Mesenteric fat pad (tissue), 1 donor: ENCODE data around the gene SEPTIN5. TPM values are rescaled to one million over a fixed set of nuclear protein-coding genes. Genes with fewer than 3 reads are reported as not detected.
"Not testable (repeated sequence)": the region's sequence is repeated elsewhere in the genome, so short reads cannot be mapped to it uniquely, and the experiment has no call there.

Experiments used
- DNase-seq: peaks from one replicate; pipeline ENCODE4 v3.0.0-alpha.2; 2020; ENCODE audit warnings: low spot score
- long read RNA-seq: library from polyadenylated mRNA; unstranded; transcript quantifications from one replicate; pipeline ENCODE4 v2.0.0, GENCODE V29; 2020
- total RNA-seq: library from RNA; stranded (reverse); fragmentation: NEBNext Ultra II Directional; extraction: Animal tissue kit (Norgen Biotek cat#: 25700); gene quantifications from one replicate; pipeline ENCODE4 v1.2.1, GENCODE V29; 2021
- donor health status: DM: yes; HTN: yes; CAD: no.

The SEPTIN5 gene
- total RNA-seq = 7.0 TPM
- long read RNA-seq, transcript SEPT5-201 (11 exons, 1,588 nt) = major isoform, 17 of 18 reads
- long read RNA-seq, partial matches to known transcripts = 0 of 18 reads
- long read RNA-seq, other reads (novel, unspliced or antisense) = 1 of 18 reads

DNA sequence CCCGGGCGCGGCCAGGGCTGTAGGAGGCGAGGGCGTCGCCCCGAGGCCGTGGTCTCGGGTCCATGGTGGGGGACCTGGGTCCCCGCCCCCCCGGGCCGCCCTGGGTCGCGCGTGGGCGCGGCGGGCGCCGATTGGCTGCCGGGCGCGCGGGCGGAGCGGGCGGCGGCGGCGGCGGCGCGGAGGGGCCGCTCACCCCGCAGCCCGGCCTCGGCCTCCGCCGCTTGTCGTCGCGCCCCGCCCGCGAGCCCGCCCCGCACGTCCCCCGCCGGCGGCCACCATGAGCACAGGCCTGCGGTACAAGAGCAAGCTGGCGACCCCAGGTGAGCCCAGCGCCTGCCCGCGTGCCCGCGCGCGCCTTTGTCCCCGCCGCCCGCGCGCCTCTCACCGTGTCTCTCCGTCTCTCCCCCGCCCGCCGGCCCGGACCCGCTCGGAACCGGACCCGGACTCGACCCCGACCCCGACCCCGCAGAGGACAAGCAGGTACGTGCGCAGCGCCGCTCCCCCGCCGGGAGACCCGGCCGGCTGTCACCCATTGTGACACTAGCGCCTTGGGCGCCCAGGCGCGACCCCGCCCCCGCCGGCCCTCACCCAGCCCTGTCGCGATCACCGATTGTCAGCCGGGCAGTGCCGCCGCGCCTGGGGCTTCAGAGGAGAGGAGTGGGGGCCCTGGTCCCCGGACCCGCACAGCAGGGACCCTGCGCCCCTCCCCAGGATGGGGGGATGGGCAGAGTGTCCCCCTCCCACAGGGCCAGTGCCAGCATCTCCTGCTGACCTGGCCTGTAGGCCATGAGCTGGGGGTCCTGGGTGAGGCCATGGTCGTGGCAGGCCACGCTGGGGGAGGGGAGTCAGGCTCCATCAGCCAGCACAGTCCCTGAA, at the start of gene SEPTIN5:
TSS of gene SEPTIN5 (plus strand) at position 192 of the 876 bp plus-strand sequence. CDS start at position 278, 86 bp downstream.
- no peak for DNase-seq

GRCh38 chr22:19664951-19665783, 49.1 kb upstream of the SEPTIN5 start:
- DNase-seq = no peak

- DNase-seq = no peak
These were observed 48.3 kb upstream of the SEPTIN5 start for GRCh38 chr22:19665784-19666672.

DNA sequence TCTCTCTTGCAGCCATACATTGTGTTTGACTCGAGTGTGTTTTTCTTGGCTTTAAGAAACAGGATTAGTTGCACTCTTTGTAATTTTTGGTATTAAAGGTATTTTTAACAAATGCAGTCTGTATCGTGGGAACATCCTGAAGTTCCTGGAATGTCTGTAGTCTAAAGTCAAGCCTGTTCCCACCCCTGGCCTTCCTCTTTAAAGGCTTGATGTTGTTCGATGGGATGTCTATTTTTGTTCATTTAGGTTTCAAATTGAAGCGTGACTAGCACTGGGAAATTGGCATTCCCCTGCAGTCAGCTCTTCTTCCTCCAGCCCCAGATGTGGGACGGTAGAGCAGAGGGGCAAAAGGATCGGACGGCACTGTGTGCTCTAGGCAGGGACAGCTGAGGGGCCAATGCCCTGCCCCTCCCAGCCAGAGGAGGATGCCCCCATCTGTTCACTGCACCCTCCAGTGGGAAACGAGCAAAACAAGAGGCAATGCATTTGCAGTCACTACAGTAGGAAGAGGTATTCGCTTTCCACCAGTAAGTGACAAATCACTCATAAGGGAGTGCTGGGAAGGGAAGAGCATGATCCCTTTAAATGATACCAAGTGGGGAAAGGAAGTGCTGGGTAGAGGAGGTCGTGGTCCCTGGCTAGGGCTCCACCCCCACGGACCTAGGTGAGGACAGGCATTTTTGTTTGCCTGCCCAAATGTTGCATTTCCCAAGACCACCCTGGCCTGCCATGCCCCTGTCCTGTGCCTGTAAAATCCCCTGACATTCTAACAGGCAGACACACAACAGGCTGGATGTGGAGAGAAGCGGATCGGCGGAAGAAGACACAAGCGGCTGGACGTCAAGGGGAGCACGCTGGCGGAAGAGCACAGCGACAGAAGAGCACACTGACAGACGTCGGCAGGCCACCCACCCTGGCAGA, 47.4 kb upstream of the SEPTIN5 start:
- no peak for DNase-seq

- peak; percentile 88 for DNase-seq
These were observed 46.2 kb upstream of the SEPTIN5 start for GRCh38 chr22:19667872-19668740.

GRCh38 chr22:19668748-19669147, 45.6 kb upstream of the SEPTIN5 start:
- DNase-seq = no peak

GRCh38 chr22:19669570-19669969, 44.7 kb upstream of the SEPTIN5 start:
- DNase-seq = peak; percentile 33

DNA sequence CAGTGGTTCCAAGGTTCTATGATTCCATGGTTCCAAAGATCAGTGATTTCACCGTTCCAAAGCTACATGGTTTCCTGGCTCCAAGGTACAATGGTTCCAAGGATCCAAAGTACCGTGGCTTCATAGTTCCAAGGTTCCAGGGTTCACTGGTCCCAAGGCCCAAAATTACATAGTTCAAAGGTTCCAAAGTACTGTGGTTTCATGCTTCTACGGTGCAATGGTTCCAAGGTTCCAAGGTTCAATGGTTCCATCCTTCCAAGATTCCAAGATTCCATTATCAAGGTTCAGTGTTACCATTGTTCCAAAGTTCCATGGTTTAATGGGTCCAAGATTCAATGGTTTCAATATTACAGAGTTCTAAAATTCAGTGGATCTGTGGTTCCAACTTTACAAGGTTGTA, 43.0 kb upstream of the SEPTIN5 start:
- no peak for DNase-seq

DNA sequence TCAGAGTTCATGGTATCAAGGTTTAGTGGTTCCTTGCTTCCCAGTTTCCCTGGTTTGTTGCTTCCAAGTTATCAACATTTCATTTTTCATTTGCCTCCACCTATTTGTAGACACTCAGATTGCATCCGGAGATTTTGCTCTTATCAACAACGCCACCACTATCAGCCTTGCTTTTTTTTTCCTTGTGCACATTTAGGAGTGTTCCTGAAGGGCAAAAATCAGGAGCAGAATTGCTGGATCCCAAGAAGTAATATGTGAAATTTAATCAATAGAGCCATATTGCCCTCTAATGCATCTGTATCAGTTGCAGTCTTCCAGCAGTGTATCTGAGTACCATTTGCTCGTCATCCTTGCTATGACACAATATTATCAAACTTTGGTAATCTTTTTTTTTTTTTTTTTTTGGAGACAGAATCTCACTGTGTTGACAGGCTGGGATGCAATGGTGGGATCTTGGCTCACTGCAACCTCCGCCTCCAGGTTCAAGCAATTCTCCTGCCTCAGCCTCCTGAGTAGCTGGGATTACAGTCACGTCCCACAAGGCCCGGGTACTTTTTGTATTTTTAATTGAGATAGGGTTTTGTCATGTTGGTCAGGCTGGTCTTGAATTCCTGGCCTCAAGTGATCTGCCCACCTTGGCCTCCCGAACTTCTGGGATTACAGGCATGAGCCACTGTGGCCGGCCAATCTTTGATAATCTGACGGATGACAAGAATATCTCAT, 42.1 kb upstream of the SEPTIN5 start:
- DNase-seq = no peak

DNA sequence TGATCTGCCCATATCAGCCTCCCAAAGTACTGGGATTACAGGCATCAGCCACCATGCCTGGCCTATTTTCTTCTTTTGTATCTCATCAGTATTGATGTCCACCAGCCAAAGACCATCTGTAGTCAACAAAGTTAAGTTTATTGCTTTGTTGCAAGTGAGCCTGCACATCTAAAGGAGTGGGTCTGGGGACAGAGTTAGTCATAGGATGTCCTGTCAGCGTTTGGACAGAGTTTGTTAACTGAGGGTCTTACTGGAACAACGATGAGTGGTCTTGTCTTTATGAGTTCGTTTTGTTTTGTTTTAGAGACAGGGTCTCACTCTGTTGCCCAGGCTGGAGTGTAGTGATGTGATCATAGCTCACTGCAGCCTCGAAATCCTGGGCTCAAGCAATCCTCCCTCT, 40.6 kb upstream of the SEPTIN5 start:
- DNase-seq = peak; percentile 24

DNA sequence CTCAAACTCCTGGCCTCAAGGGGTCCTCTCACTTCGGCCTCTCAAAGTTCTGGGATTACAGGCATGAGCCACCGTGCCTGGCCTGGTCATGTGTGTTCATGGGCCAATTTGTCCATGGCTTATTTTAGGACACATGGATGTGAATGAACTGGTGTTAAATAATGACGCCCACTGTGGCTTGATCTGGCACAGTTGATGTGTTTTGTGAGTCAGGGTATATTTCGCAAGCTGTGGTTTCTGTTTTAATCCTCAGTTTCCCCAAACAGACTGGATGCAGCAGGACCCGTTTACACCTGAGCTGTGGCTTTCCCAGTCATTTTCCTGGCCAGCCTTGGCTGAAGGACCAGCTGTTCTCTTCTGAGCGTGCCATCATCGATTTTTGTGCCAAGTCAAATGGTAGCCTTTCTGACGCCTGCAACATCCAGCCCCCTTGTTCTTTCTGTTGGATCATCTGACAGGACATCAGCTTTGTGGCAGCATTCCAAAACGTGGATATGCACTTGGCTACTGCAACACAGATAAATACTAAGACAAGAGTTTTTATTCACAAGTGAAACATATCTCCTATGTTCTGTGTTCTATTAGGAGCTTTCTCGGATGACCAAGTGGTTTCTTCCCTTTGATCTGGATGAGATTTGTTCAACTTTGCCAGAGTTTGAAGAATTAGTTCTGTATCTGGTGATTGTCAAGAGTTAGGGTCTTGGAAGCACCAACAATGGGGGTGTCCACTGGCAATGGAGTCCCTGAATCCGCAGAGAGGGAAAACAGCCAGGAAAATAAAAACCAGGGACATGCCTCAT, 40.0 kb upstream of the SEPTIN5 start:
- DNase-seq = peak; percentile 49

- peak; percentile 69 for DNase-seq
These were observed 39.4 kb upstream of the SEPTIN5 start for GRCh38 chr22:19674929-19675253.

GRCh38 chr22:19675428-19675827, 38.9 kb upstream of the SEPTIN5 start:
- no peak for DNase-seq

GRCh38 chr22:19676437-19676836, 37.9 kb upstream of the SEPTIN5 start:
- not testable (repeated sequence) for DNase-seq

DNA sequence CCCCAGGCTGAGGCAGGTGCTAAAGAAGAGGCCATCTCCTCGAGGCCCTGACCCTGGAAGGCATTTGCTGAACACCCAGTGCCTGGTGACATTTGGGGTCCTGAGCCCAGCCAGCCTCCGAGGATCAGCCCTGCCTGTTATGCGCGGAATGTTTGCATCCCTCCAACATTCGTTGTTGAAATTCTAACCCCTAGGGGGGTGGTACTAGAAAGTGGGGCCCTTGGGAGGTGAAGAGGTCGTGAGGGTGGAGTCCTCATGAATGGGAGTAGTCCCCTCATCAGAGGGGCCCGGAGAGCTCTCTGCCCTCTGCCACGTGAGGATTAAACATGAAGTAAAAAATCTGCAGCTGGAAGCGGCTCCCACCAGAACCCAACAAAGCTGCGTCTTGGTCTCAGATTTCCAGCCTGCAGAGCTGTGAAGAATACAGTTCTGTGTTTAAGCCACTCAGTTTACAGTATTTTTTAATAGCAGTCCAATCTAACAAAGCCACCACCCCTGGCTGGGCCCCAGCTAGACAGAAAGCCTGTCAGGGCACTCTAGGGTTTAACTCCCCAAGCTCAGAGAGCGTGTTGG, 35.3 kb upstream of the SEPTIN5 start:
- DNase-seq = peak; percentile 80

DNA sequence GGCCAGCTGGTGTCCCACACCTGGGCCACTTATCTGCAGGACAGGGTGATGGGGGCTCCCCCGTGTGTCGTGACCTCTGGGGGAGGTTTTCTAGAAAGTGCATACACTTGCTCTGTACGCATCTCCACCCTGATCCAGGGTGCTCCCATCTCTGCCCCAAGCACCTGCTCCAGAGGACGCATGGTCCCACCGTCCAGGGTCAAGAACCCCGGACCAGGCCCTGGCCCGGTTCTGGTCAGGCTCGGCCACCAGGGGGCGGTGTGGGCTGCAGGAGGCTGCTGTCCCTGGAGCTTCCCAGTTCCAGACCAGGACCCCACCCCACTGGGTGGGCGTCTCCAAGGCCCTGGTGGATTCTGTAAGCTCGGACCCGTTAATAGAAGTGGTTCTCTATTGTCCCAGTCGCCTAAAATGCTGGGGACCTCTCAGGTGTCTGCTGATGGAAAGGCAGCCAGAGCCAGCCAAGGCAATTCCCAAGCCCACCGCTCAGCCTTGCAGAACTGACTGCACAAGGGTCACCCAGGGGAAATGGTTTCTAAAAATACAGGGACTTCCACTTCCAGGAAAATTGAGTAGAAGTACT, 34.7 kb upstream of the SEPTIN5 start:
- DNase-seq = peak; percentile 91
